ENCODE results near the gene ALG8. TPM values are rescaled to one million over a fixed set of nuclear protein-coding genes. Genes with fewer than 3 reads are reported as not detected.

Gene ALG8
- total and polyA plus RNA-seq, 4 experiments from 2014 or later: 27.6 to 66.9 (median 39.4) TPM

DNA sequence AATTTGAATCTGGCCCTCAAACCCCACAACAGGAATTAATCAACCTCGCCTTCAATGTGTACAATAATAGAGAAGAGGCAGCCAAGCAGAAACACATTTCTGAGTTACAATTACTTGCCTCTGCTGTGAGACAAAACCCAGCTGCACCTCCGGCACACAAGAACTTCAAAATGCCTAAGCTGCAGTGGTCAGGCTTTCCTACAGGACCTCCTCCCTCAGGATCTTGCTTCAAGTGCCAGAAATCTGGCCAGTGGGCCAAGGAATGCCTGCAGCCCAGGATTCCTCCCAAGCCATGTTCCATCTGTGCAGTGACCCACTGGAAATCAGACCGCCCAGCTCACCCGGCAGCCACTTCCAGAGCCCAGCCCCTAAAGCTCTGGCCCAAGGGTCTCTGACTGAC, 56.4 kb downstream of the ALG8 start:
- H3K4me1 Mint-ChIP-seq: peaks cover 16 to 42% (median 25%) of the 10 kb centered on the region in 4 donors
- ChIA-PET POLR2A (ENCODE audit: partially characterized antibody) (no interaction called here), CTCF (ENCODE audit: partially characterized antibody) (no interaction called here)
- Histone ChIP-seq H3K27ac (ENCODE audit: low read depth, low read length) (no peak overlapping the region), H3K9me3 (ENCODE audit: control insufficient read depth in 1 of 2, low read length in 2 of 2) (no peaks in the 10 kb centered on the region), H3K36me3 (ENCODE audit: insufficient read depth, low read length) (no peaks in the 10 kb centered on the region), H3K27me3 (ENCODE audit: insufficient read depth, low read length) (no peaks in the 10 kb centered on the region), H3K4me1 (ENCODE audit: insufficient read depth, low read length) (peaks cover 20% of the 10 kb centered on the region), H3K4me3 (ENCODE audit: low read length in 2 of 2) (no peak overlapping the region)
- H3K27ac Mint-ChIP-seq: no peak overlapping the region
- H3K36me3 Mint-ChIP-seq: peaks cover 0 to 12% of the 10 kb centered on the region in 2 donors
- no peak for DNase-seq
- intact Hi-C loops (cut with micrococcal nuclease): no loop called here
- no peaks in the 10 kb centered on the region for H3K9me3 Mint-ChIP-seq
- no peaks in the 10 kb centered on the region for H3K27me3 Mint-ChIP-seq
- no peak overlapping the region for H3K4me3 Mint-ChIP-seq

- Histone ChIP-seq H3K36me3 (ENCODE audit: insufficient read depth, low read length) (no peaks in the 10 kb centered on the region), H3K27ac (ENCODE audit: low read depth, low read length) (no peak overlapping the region), H3K4me3 (ENCODE audit: low read length in 2 of 2) (no peak overlapping the region), H3K9me3 (ENCODE audit: control insufficient read depth in 1 of 2, low read length in 2 of 2) (no peaks in the 10 kb centered on the region), H3K4me1 (ENCODE audit: insufficient read depth, low read length) (peaks cover 29% of the 10 kb centered on the region), H3K27me3 (ENCODE audit: insufficient read depth, low read length) (no peaks in the 10 kb centered on the region)
- ChIA-PET POLR2A (ENCODE audit: partially characterized antibody) (no interaction called here), CTCF (ENCODE audit: partially characterized antibody) (no interaction called here)
- peak overlapping the region in 5 of 8 donors; percentile 1 to 96 (median 79) for H3K4me3 Mint-ChIP-seq
- H3K4me1 Mint-ChIP-seq: peaks cover 22 to 50% (median 32%) of the 10 kb centered on the region in 4 donors
- no peak for DNase-seq
- intact Hi-C loops (cut with micrococcal nuclease): no loop called here
- peaks cover 0 to 13% of the 10 kb centered on the region in 2 donors for H3K36me3 Mint-ChIP-seq
- no peaks in the 10 kb centered on the region for H3K9me3 Mint-ChIP-seq
- peak overlapping the region in 3 of 7 donors; percentile 65 to 80 (median 73) for H3K27ac Mint-ChIP-seq
- H3K27me3 Mint-ChIP-seq: no peaks in the 10 kb centered on the region
Observed at GRCh38 chr11:78082146-78082545, 57.3 kb downstream of the ALG8 start.

- Histone ChIP-seq H3K4me1 (ENCODE audit: insufficient read depth, low read length) (peaks cover 34% of the 10 kb centered on the region), H3K27ac (ENCODE audit: low read depth, low read length) (no peak overlapping the region), H3K9me3 (ENCODE audit: control insufficient read depth in 1 of 2, low read length in 2 of 2) (no peaks in the 10 kb centered on the region), H3K4me3 (ENCODE audit: low read length in 2 of 2) (no peak overlapping the region), H3K27me3 (ENCODE audit: insufficient read depth, low read length) (no peaks in the 10 kb centered on the region), H3K36me3 (ENCODE audit: insufficient read depth, low read length) (no peaks in the 10 kb centered on the region)
- ChIA-PET CTCF (ENCODE audit: partially characterized antibody) (no interaction called here), POLR2A (ENCODE audit: partially characterized antibody) (no interaction called here)
- Mint-ChIP-seq H3K4me1 (peaks cover 24 to 55% (median 36%) of the 10 kb centered on the region in 4 donors), H3K36me3 (peaks cover 0 to 16% of the 10 kb centered on the region in 2 donors), H3K27me3 (no peaks in the 10 kb centered on the region), H3K4me3 (peak overlapping the region; percentile 22 to 96 (median 60)), H3K9me3 (no peaks in the 10 kb centered on the region), H3K27ac (peak overlapping the region; percentile 22 to 87 (median 72))
- no peak for DNase-seq
- intact Hi-C loops (cut with micrococcal nuclease): no loop called here
Observed at GRCh38 chr11:78081583-78081982, 57.8 kb downstream of the ALG8 start.

- H3K36me3 Mint-ChIP-seq: peaks cover 0 to 16% of the 10 kb centered on the region in 2 donors
- no peaks in the 10 kb centered on the region for H3K27me3 ChIP-seq (ENCODE audit: insufficient read depth, low read length)
- H3K27me3 Mint-ChIP-seq: no peaks in the 10 kb centered on the region
- no peak for DNase-seq
- H3K4me1 Mint-ChIP-seq: peaks cover 26 to 61% (median 40%) of the 10 kb centered on the region in 4 donors
- ChIA-PET CTCF (ENCODE audit: partially characterized antibody) (no interaction called here), POLR2A (ENCODE audit: partially characterized antibody) (interaction anchor here (1.3 to 2.3 kb wide), 3 partner anchors 58 to 120 kb away, joined by 4 to 18 read pairs (median 12); partner anchors contain the start of genes ALG8 and INTS4)
- no peaks in the 10 kb centered on the region for H3K36me3 ChIP-seq (ENCODE audit: insufficient read depth, low read length)
- H3K9me3 ChIP-seq (ENCODE audit: control insufficient read depth in 1 of 2, low read length in 2 of 2): no peaks in the 10 kb centered on the region
- H3K9me3 Mint-ChIP-seq: no peaks in the 10 kb centered on the region
- H3K27ac Mint-ChIP-seq: peak overlapping the region; percentile 18 to 98 (median 86)
- no peak overlapping the region for H3K27ac ChIP-seq (ENCODE audit: low read depth, low read length)
- peaks cover 41% of the 10 kb centered on the region for H3K4me1 ChIP-seq (ENCODE audit: insufficient read depth, low read length)
- intact Hi-C loops (cut with micrococcal nuclease): no loop called here
- no peak overlapping the region for H3K4me3 ChIP-seq (ENCODE audit: low read length in 2 of 2)
- peak overlapping the region; percentile 61 to 97 (median 96) for H3K4me3 Mint-ChIP-seq
Observed at GRCh38 chr11:78080818-78081495, 58.5 kb downstream of the ALG8 start.

DNA sequence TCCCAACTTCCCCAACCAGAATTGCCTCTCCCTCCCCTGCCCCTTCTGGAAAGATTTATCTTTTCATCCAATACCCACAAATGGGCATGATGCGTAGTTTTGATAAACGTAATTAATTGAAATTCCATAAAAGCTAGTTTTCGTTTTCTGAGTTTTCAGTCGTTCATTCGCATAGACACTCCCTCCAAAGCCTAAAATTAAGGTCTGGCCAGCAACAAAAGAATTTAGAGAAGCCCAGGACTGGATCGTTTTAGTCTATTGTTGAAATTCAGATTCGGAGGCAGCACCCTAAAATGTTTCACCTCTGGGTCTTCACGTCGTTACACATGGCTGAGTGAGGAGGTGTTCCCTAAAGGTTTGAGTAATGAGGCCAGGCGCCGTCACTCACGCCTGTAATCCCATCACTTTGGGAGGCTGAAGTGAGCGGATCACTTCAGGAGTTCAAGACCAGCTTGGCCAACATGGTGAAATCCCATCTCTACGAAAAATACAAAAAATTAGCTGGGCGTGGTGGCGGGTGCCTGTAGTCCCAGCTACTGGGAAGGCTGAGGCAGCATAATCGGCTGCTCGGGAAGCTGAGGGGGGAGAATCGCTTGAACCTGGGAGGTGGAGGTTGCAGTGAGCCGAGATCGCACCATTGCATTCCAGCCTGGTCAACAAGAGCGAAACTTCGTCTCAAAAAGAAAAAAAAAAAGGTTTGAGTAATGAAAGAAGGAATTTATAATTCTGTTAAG, 59.2 kb downstream of the ALG8 start:
- Histone ChIP-seq H3K4me3 (ENCODE audit: low read length in 2 of 2) (peak overlapping the region; percentile 77 to 98), H3K4me1 (ENCODE audit: insufficient read depth, low read length) (peaks cover 48% of the 10 kb centered on the region), H3K27ac (ENCODE audit: low read depth, low read length) (peak overlapping the region; percentile 75), H3K36me3 (ENCODE audit: insufficient read depth, low read length) (no peaks in the 10 kb centered on the region), H3K27me3 (ENCODE audit: insufficient read depth, low read length) (no peaks in the 10 kb centered on the region), H3K9me3 (ENCODE audit: control insufficient read depth in 1 of 2, low read length in 2 of 2) (no peaks in the 10 kb centered on the region)
- Mint-ChIP-seq H3K36me3 (peaks cover 0 to 16% of the 10 kb centered on the region in 2 donors), H3K9me3 (no peaks in the 10 kb centered on the region), H3K4me1 (peaks cover 29 to 67% (median 44%) of the 10 kb centered on the region in 4 donors), H3K4me3 (peak overlapping the region; percentile 93 to 98 (median 96)), H3K27ac (peak overlapping the region; percentile 87 to 98 (median 96)), H3K27me3 (no peaks in the 10 kb centered on the region)
- intact Hi-C loops (cut with micrococcal nuclease): no loop called here
- ChIA-PET POLR2A (ENCODE audit: partially characterized antibody) (interaction anchor here (1.0 to 2.7 kb wide), 8 partner anchors 9 to 261 kb away, joined by 3 to 18 read pairs (median 6); partner anchors contain the start of genes ALG8, INTS4, KCTD21 and USP35), CTCF (ENCODE audit: partially characterized antibody) (interaction anchor here (1.7 kb wide), 1 partner anchor 15 kb away, joined by 4 read pairs; no protein-coding TSS in a partner anchor)
- DNase-seq: no peak

GRCh38 chr11:78079232-78080083, 60.0 kb downstream of the ALG8 start, which contains the start of gene NDUFC2:
TSS of gene NDUFC2 (minus strand) at chr11:78079862. CDS start at chr11:78079744, 118 bp downstream.
- POLR2A ChIA-PET (ENCODE audit: partially characterized antibody): interaction anchor here (0.6 to 2.7 kb wide), 14 partner anchors 9 to 491 kb away, joined by 3 to 18 read pairs (median 4); partner anchors contain the start of genes ALG8, INTS4, KCTD21 and USP35
- Mint-ChIP-seq H3K4me3 (peak within 1 kb of the TSS; percentile 93 to 98 (median 96)), H3K36me3 (peaks cover 0 to 16% of the 10 kb centered on the region in 2 donors), H3K4me1 (peaks cover 34 to 72% (median 49%) of the 10 kb centered on the region in 4 donors), H3K27me3 (no peaks in the 10 kb centered on the region), H3K27ac (peak within 1 kb of the TSS; percentile 87 to 98 (median 96)), H3K9me3 (no peaks in the 10 kb centered on the region)
- CTCF ChIA-PET (ENCODE audit: partially characterized antibody): interaction anchor here (1.3 to 1.7 kb wide), 2 partner anchors 14 to 485 kb away, joined by 4 to 5 read pairs; no protein-coding TSS in a partner anchor
- peak; percentile 60 to 66 (median 64) for DNase-seq
- peak within 1 kb of the TSS; percentile 75 for H3K27ac ChIP-seq (ENCODE audit: low read depth, low read length)
- H3K4me1 ChIP-seq (ENCODE audit: insufficient read depth, low read length): peaks cover 55% of the 10 kb centered on the region
- H3K4me3 ChIP-seq (ENCODE audit: low read length in 2 of 2): peak within 1 kb of the TSS; percentile 77 to 98
- no peaks in the 10 kb centered on the region for H3K9me3 ChIP-seq (ENCODE audit: control insufficient read depth in 1 of 2, low read length in 2 of 2)
- no peaks in the 10 kb centered on the region for H3K27me3 ChIP-seq (ENCODE audit: insufficient read depth, low read length)
- H3K36me3 ChIP-seq (ENCODE audit: insufficient read depth, low read length): no peaks in the 10 kb centered on the region
- intact Hi-C loops (cut with micrococcal nuclease): loop anchor here (1.0 to 10.0 kb wide), 4 partner anchors 60 to 485 kb away; partner anchors contain the start of genes ALG8, INTS4, KCTD21 and USP35

All from CD4-positive, alpha-beta memory T cell (primary cell).